HepG2 (cell line): ENCODE measurements around the gene FEM1B. TPM values are rescaled to one million over a fixed set of nuclear protein-coding genes. Genes with fewer than 3 reads are reported as not detected.

Source experiments
- ATAC-seq: fragments of 200-7000 bp; cut with Tn5 transposase; 3 replicates; pipeline ENCODE4 v1.9.1; 2020; ENCODE audit warnings: mild to moderate bottlenecking, moderate library complexity
- BruUV-seq: library from RNA; stranded (reverse); fragments of 400-500 nt; replicated peaks from 2 replicates; lab custom pipeline; 2021; lab: Mats Ljungman, UMichigan
- CTCF ChIA-PET: fragments of 300-600 bp; formaldehyde crosslinking; extraction: SDS; loops from one replicate; lab custom pipeline; 2021; ENCODE audit warnings: low total read pairs, inconsistent platforms, low intra/inter-chr PET ratio; lab: Yijun Ruan, JAX
- POLR2A ChIA-PET: fragments of 350-600 bp; sonication (Branson Sonifier 250); formaldehyde crosslinking; loops from one replicate; lab custom pipeline; 2020; ENCODE audit warnings: antibody characterized with exemption, inconsistent platforms; lab: Yijun Ruan, JAX
- DNase-seq: peaks from one replicate; pipeline ENCODE4 v3.0.0-alpha.2; 2015; ENCODE audit warnings: low spot score
- FAIRE-seq: peaks from 3 replicates; lab custom pipeline; 2011; peaks lifted over from hg19 to GRCh38; lab: Jason Lieb, UNC
- H2AFZ ChIP-seq: one replicate; pipeline ENCODE4 v1.6.1; 2011; ENCODE audit warnings: low read length, inconsistent platforms
- H3K27ac ChIP-seq: fragments of 300-600 bp; 3 replicates; pipeline ENCODE4 v1.8.0; 2011; ENCODE audit warnings: mixed run types, mild to moderate bottlenecking, mixed read lengths, low read length, inconsistent platforms; ENCODE audit not compliant: insufficient read depth; ENCODE audit errors: extremely low read length
- H3K27me3 ChIP-seq, 2 experiments: fragments of 200-600 bp in 1 of 2; 2 replicates in 1 of 2; 3 replicates in 1 of 2; pipeline versions ENCODE4 v1.6.0 to v1.8.0; 2011; ENCODE audit warnings: low read length in 2 of 2, mild to moderate bottlenecking in 2 of 2, moderate library complexity in 2 of 2, inconsistent platforms in 1 of 2; ENCODE audit not compliant: insufficient read depth in 2 of 2, control insufficient read depth in 1 of 2
- H3K36me3 ChIP-seq, 2 experiments: fragments of 200-600 bp in 1 of 2; replicated peaks in 1 of 2; 2 replicates in 1 of 2; 3 replicates in 1 of 2; pipeline versions ENCODE4 v1.5.1 to v1.8.0; 2011; ENCODE audit warnings: low read length in 2 of 2, inconsistent platforms in 1 of 2; ENCODE audit not compliant: insufficient read depth in 2 of 2, control insufficient read depth in 1 of 2
- H3K4me1 ChIP-seq: 2 replicates; pipeline ENCODE4 v1.5.1; 2012; ENCODE audit warnings: low read length, inconsistent platforms; ENCODE audit not compliant: insufficient read depth
- H3K4me2 ChIP-seq: 2 replicates; pipeline ENCODE4 v1.6.0; 2011; ENCODE audit warnings: low read depth, low read length, inconsistent platforms
- H3K4me3 ChIP-seq, 3 experiments: fragments of 200-600 bp in 1 of 3; sonication (generic), shearing (Covaris generic) in 1 of 3; replicated peaks in 1 of 3; 2 replicates each; pipeline ENCODE4 v1.5.1; 2011 to 2016; ENCODE audit warnings: low read length in 3 of 3, inconsistent platforms in 2 of 3, low read depth in 2 of 3, mild to moderate bottlenecking in 2 of 3, control low read depth in 1 of 3, mixed read lengths in 1 of 3; ENCODE audit not compliant: insufficient read depth in 1 of 3
- H3K79me2 ChIP-seq: one replicate; pipeline ENCODE4 v1.6.1; 2011; ENCODE audit warnings: low read length, inconsistent platforms; ENCODE audit not compliant: insufficient read depth
- H3K9ac ChIP-seq: 2 replicates; pipeline ENCODE4 v1.6.0; 2011; ENCODE audit warnings: mild to moderate bottlenecking, low read depth, low read length, inconsistent platforms; ENCODE audit not compliant: insufficient read depth
- H3K9me3 ChIP-seq: 2 replicates; pipeline ENCODE4 v1.5.1; 2012; ENCODE audit warnings: mild to moderate bottlenecking, low read length
- H4K20me1 ChIP-seq: 2 replicates; pipeline ENCODE4 v1.6.0; 2011; ENCODE audit warnings: inconsistent platforms, mild to moderate bottlenecking, low read length, moderate library complexity; ENCODE audit not compliant: insufficient read depth
- GZF1 ChIP-seq: sonication (generic); formaldehyde crosslinking; IDR thresholded peaks from 2 replicates; pipeline ENCODE4 v1.5.1; 2020; ENCODE audit warnings: mild to moderate bottlenecking, missing genetic modification reagents
- MED13 ChIP-seq: sonication (generic); formaldehyde crosslinking; IDR thresholded peaks from 2 replicates; pipeline ENCODE4 v1.5.0; 2020; ENCODE audit warnings: missing genetic modification reagents
- NFIC ChIP-seq: IDR thresholded peaks from 2 replicates; pipeline ENCODE4 v1.6.1; 2012; ENCODE audit warnings: mild to moderate bottlenecking, low read length, inconsistent platforms
- NFKBIZ ChIP-seq: IDR thresholded peaks from 2 replicates; pipeline ENCODE4 v1.6.1; 2018; ENCODE audit warnings: missing genetic modification reagents, missing compliant biosample characterization
- PHB2 ChIP-seq: fragments of 450-650 bp; IDR thresholded peaks from 2 replicates; pipeline ENCODE4 v1.6.1; 2018; ENCODE audit not compliant: partially characterized antibody
- SNAPC4 ChIP-seq: sonication (generic); formaldehyde crosslinking; IDR thresholded peaks from 2 replicates; pipeline ENCODE4 v1.4.0; 2020; ENCODE audit warnings: mild to moderate bottlenecking, missing genetic modification reagents
- SP2 ChIP-seq: sonication (generic); formaldehyde crosslinking; IDR thresholded peaks from 2 replicates; pipeline ENCODE4 v1.5.1; 2020; ENCODE audit warnings: mild to moderate bottlenecking, missing genetic modification reagents
- STAG1 ChIP-seq: sonication (generic); formaldehyde crosslinking; IDR thresholded peaks from 2 replicates; pipeline ENCODE4 v1.4.0; 2020; ENCODE audit warnings: missing genetic modification reagents
- TCF12 ChIP-seq, 2 experiments: fragments of 450-650 bp in 1 of 2; sonication (generic) in 1 of 2; formaldehyde crosslinking in 1 of 2; IDR thresholded peaks; 2 replicates each; pipeline versions ENCODE4 v1.6.1 to v1.8.0; 2017 to 2022; ENCODE audit warnings: antibody characterized with exemption in 1 of 2, mild to moderate bottlenecking in 1 of 2, missing genetic modification reagents in 1 of 2, moderate library complexity in 1 of 2
- TRIM22 ChIP-seq: fragments of 450-650 bp; IDR thresholded peaks from 2 replicates; pipeline ENCODE4 v1.6.1; 2017
- ZNF501 ChIP-seq: sonication (generic); formaldehyde crosslinking; IDR thresholded peaks from 2 replicates; pipeline ENCODE4 v1.5.1; 2020; ENCODE audit warnings: mild to moderate bottlenecking, moderate library complexity, missing genetic modification reagents
- WGBS: methylation state at CpG from one replicate; pipeline ENCODE4 v1.1.6; 2017; ENCODE audit warnings: low lambda C conversion rate; 5-methylcytosine and 5-hydroxymethylcytosine counted together
- in situ Hi-C: cut with HindIII; loops from 2 replicates; pipeline ENCODE4 v1.10.0; 2017; ENCODE audit warnings: low pct_unique_long_range_greater_than_20kb; ENCODE audit not compliant: extremely low pct_ligation_motif_present
- intact Hi-C: fragments of 100-400 bp; cut with micrococcal nuclease; formaldehyde crosslinking; loops from one replicate; pipeline ENCODE4 v1.10.0; 2022; ENCODE audit not compliant: unreplicated experiment
- polyA plus RNA-seq, 8 experiments: library from polyadenylated mRNA; depleted of rRNA in 3 of 8; stranded (reverse) in 7 of 8; unstranded in 1 of 8; fragments of >200 nt; fragmentation: Illumina TruSeq in 4 of 8; extraction: Trizol in 4 of 8; gene quantifications; 2 replicates each; pipeline versions ENCODE4 v1.2.1 to v1.2.3, GENCODE V29; 2011 to 2016; ENCODE audit warnings: low read depth in 4 of 8, missing spikeins in 1 of 8, mixed read lengths in 1 of 8; ENCODE audit not compliant: insufficient read depth in 1 of 8
- total RNA-seq, 5 experiments: library from RNA; depleted of rRNA; stranded (reverse); fragments of >200 nt; fragmentation: Illumina TruSeq; extraction: Trizol; gene quantifications; 2 replicates each; pipeline ENCODE4 v1.2.3, GENCODE V29; 2016; ENCODE audit warnings: low read depth in 1 of 5

The FEM1B gene
- total and polyA plus RNA-seq, 2 of the 13 experiments (the other 11 are each of a cell fraction or from before 2014, with no cell fraction given) = 38.1 to 40.0 TPM

GRCh38 chr15:68336516-68336915, 59.0 kb downstream of the FEM1B start:
- no peaks in the 10 kb centered on the region for H3K79me2 ChIP-seq
- H3K9ac ChIP-seq = no peak overlapping the region
- ChIA-PET CTCF (no interaction called here), POLR2A (no interaction called here)
- BruUV-seq = no TSS peak
- H3K36me3 ChIP-seq = no peaks in the 10 kb centered on the region
- in situ Hi-C loops = no loop called here
- WGBS = 21% methylated on average over 5 of the region's 7 CpGs
- intact Hi-C loops = no loop called here
- no peak overlapping the region for H3K27ac ChIP-seq
- H3K27me3 ChIP-seq = peaks cover 2 to 69% of the 10 kb centered on the region in 2 experiments; a peak in 4 of 5 replicates
- no peaks in the 10 kb centered on the region for H3K4me1 ChIP-seq
- ATAC-seq (no peak), FAIRE-seq (no peak), DNase-seq (no peak)
- no peak overlapping the region for H2AFZ ChIP-seq
- H3K4me2 ChIP-seq = no peak overlapping the region
- H4K20me1 ChIP-seq = no peaks in the 10 kb centered on the region
- H3K9me3 ChIP-seq = no peaks in the 10 kb centered on the region
- TF ChIP-seq SP2 (CRISPR knock-in tag) (no peak), TCF12 (IDR thresholded peaks at IDR 0.05) (no peak), TCF12 (CRISPR knock-in tag; IDR thresholded peaks at IDR 0.05) (no peak), SNAPC4 (no peak), NFIC (no peak), NFKBIZ (CRISPR knock-in tag) (no peak), TRIM22 (no peak), PHB2 (no peak), STAG1 (CRISPR knock-in tag) (no peak), MED13 (CRISPR knock-in tag) (no peak), GZF1 (CRISPR knock-in tag) (no peak), ZNF501 (CRISPR knock-in tag) (no peak)
- no peak overlapping the region for H3K4me3 ChIP-seq
